K562 (cell line): ENCODE measurements around the gene HACL1. TPM values are rescaled to one million over a fixed set of nuclear protein-coding genes. Genes with fewer than 3 reads are reported as not detected.
A peak's percentile ranks its signal among the peaks of the same experiment; 100 is the strongest.

Source experiments
- CC2D1A ChIP-seq: fragments of 450-650 bp; IDR thresholded peaks from 2 replicates; pipeline ENCODE4 v1.6.1; 2017; ENCODE audit warnings: mild to moderate bottlenecking
- CHD1 ChIP-seq: fragments of 200-600 bp; sonication (generic); IDR thresholded peaks from one replicate; pipeline ENCODE4 v1.6.1; 2012; ENCODE audit warnings: mild to moderate bottlenecking, moderate library complexity, low read length, inconsistent platforms
- CREB1 ChIP-seq, 2 experiments: sonication (generic) in 1 of 2; formaldehyde crosslinking in 1 of 2; IDR thresholded peaks; 2 replicates each; pipeline versions ENCODE4 v1.6.1 to v1.8.0; 2012 to 2022; ENCODE audit warnings: inconsistent platforms in 1 of 2, mild to moderate bottlenecking in 1 of 2, missing genetic modification reagents in 1 of 2, moderate library complexity in 1 of 2
- DLX4 ChIP-seq: fragments of 250-450 bp; sonication (Bioruptor Pico); IDR thresholded peaks from 2 replicates; pipeline ENCODE4 v1.6.1; 2021; ENCODE audit warnings: mild to moderate bottlenecking
- GABPA ChIP-seq: fragments of 200-800 bp; sonication (Bioruptor generic); conservative IDR thresholded peaks from 2 replicates; pipeline ENCODE4 v1.6.1; 2016; ENCODE audit warnings: low read depth, missing genetic modification characterization, missing compliant biosample characterization
- HDAC2 ChIP-seq: fragments of 450-650 bp; IDR thresholded peaks from 2 replicates; pipeline ENCODE4 v1.6.1; 2016; ENCODE audit warnings: mild to moderate bottlenecking
- HLTF ChIP-seq: fragments of 450-650 bp; IDR thresholded peaks from 2 replicates; pipeline ENCODE4 v1.6.1; 2016
- L3MBTL2 ChIP-seq: fragments of 450-650 bp; IDR thresholded peaks from 2 replicates; pipeline ENCODE4 v1.6.1; 2016; ENCODE audit warnings: mild to moderate bottlenecking, moderate library complexity
- MAZ ChIP-seq, 2 experiments: fragments of 450-650 bp in 1 of 2; sonication (generic) in 1 of 2; formaldehyde crosslinking; IDR thresholded peaks in 1 of 2; conservative IDR thresholded peaks in 1 of 2; 2 replicates each; pipeline versions ENCODE4 v1.4.0 to v1.5.0; 2020; ENCODE audit warnings: mild to moderate bottlenecking in 1 of 2, missing genetic modification reagents in 1 of 2
- MEF2A ChIP-seq: IDR thresholded peaks from 2 replicates; pipeline ENCODE4 v1.6.1; 2011; ENCODE audit warnings: low read depth, mild to moderate bottlenecking, low read length, moderate library complexity; ENCODE audit not compliant: control insufficient read depth
- MEIS2 ChIP-seq: fragments of 450-650 bp; IDR thresholded peaks from 2 replicates; pipeline ENCODE4 v1.6.1; 2014; ENCODE audit warnings: mild to moderate bottlenecking; ENCODE audit not compliant: partially characterized antibody
- NELFE ChIP-seq: IDR thresholded peaks from 2 replicates; pipeline ENCODE4 v1.6.1; 2011; ENCODE audit warnings: mild to moderate bottlenecking; ENCODE audit not compliant: insufficient read depth, insufficient read length
- NFE2L1 ChIP-seq: fragments of 450-650 bp; IDR thresholded peaks from 2 replicates; pipeline ENCODE4 v1.6.1; 2016; ENCODE audit warnings: missing genetic modification characterization, low read depth, mild to moderate bottlenecking, missing compliant biosample characterization, moderate library complexity, borderline replicate concordance
- NR2C1 ChIP-seq, 2 experiments: fragments of 450-650 bp; IDR thresholded peaks; 2 replicates each; pipeline ENCODE4 v1.6.1; 2017; ENCODE audit warnings: mild to moderate bottlenecking in 2 of 2, antibody characterized with exemption in 1 of 2, inconsistent platforms in 1 of 2, missing compliant biosample characterization in 1 of 2, missing genetic modification characterization in 1 of 2
- POLR2AphosphoS2 ChIP-seq: IDR thresholded peaks from 2 replicates; pipeline ENCODE4 v1.6.1; 2012; ENCODE audit warnings: low read length, improper control_type of control experiment
- RBFOX2 ChIP-seq: fragments of 200-400 bp; formaldehyde crosslinking; IDR thresholded peaks from 2 replicates; pipeline ENCODE4 v1.6.1; 2017; ENCODE audit warnings: low read depth, mild to moderate bottlenecking, low read length, moderate library complexity
- SMAD4 ChIP-seq: fragments of 250-450 bp; sonication (Bioruptor Pico); conservative IDR thresholded peaks from 2 replicates; pipeline ENCODE4 v1.8.0; 2021; ENCODE audit warnings: inconsistent platforms, mild to moderate bottlenecking, moderate library complexity
- STAT5A ChIP-seq: IDR thresholded peaks from 2 replicates; pipeline ENCODE4 v1.6.1; 2012; ENCODE audit warnings: low read length, inconsistent platforms, borderline replicate concordance
- TCF15 ChIP-seq: fragments of 250-450 bp; sonication (Bioruptor Pico); IDR thresholded peaks from 2 replicates; pipeline ENCODE4 v1.8.0; 2022; ENCODE audit warnings: moderate library complexity, mild to moderate bottlenecking, inconsistent platforms
- ZBTB33 ChIP-seq: sonication (generic); formaldehyde crosslinking; IDR thresholded peaks from 2 replicates; pipeline ENCODE4 v1.8.1; 2023; ENCODE audit warnings: mild to moderate bottlenecking, missing genetic modification reagents
- ZBTB5 ChIP-seq: fragments of 450-650 bp; IDR thresholded peaks from 2 replicates; pipeline ENCODE4 v1.6.1; 2017; ENCODE audit warnings: antibody characterized with exemption
- ZBTB8A ChIP-seq: fragments of 450-650 bp; IDR thresholded peaks from 2 replicates; pipeline ENCODE4 v1.6.1; 2018; ENCODE audit warnings: mild to moderate bottlenecking, moderate library complexity; ENCODE audit not compliant: partially characterized antibody
- ZC3H8 ChIP-seq: fragments of 450-650 bp; IDR thresholded peaks from 2 replicates; pipeline ENCODE4 v1.6.1; 2017
- ZNF408 ChIP-seq: fragments of 250-450 bp; sonication (Bioruptor Pico); IDR thresholded peaks from 2 replicates; pipeline ENCODE4 v1.4.0; 2020; ENCODE audit warnings: low read depth, mild to moderate bottlenecking, moderate library complexity
- ZNF707 ChIP-seq: fragments of 250-450 bp; sonication (Bioruptor Pico); conservative IDR thresholded peaks from 2 replicates; pipeline ENCODE4 v1.8.0; 2022; ENCODE audit warnings: inconsistent platforms, mild to moderate bottlenecking, moderate library complexity
- ZNF764 ChIP-seq: fragments of 250-450 bp; sonication (Bioruptor Pico); IDR thresholded peaks from 2 replicates; pipeline ENCODE4 v1.4.0; 2020; ENCODE audit warnings: low read depth, mild to moderate bottlenecking, moderate library complexity
- ZNF766 ChIP-seq: fragments of 200-800 bp; sonication (Bioruptor generic); conservative IDR thresholded peaks from 2 replicates; pipeline ENCODE4 v1.6.1; 2016; ENCODE audit warnings: missing genetic modification characterization, missing compliant biosample characterization
- polyA plus RNA-seq, 8 experiments: library from polyadenylated mRNA; depleted of rRNA in 4 of 8; stranded (reverse) in 5 of 8; unstranded in 3 of 8; fragments of >200 nt; fragmentation: Nextera tagmentation in 2 of 8; fragmentation: Illumina TruSeq in 1 of 8; extraction: Ambion mirVana in 2 of 8; extraction: Trizol in 1 of 8; gene quantifications; 2 replicates each; pipeline versions ENCODE4 v1.2.1 to v1.2.3, GENCODE V29; 2011 to 2014; ENCODE audit warnings: inconsistent platforms in 1 of 8, missing spikeins in 1 of 8
- total RNA-seq, 7 experiments: library from RNA; depleted of rRNA in 6 of 7; stranded (reverse); fragments of >200 nt in 6 of 7; fragmentation: Illumina TruSeq in 2 of 7; extraction: Trizol in 2 of 7; gene quantifications; 2 replicates each; pipeline versions ENCODE4 v1.2.1 to v1.2.3, GENCODE V29; 2011 to 2021; ENCODE audit warnings: low replicate concordance in 1 of 7

Gene HACL1
- total and polyA plus RNA-seq, 9 of the 15 experiments (the other 6 are each of a cell fraction or from before 2014, with no cell fraction given), result 18.9 to 61.5 (median 30.5) TPM

- no peak for TF ChIP-seq HDAC2
- no peak for TF ChIP-seq POLR2AphosphoS2
- TF ChIP-seq TCF15 (CRISPR knock-in tag), result peak; percentile 99
- TF ChIP-seq ZNF766 (CRISPR knock-in tag), result no peak
- TF ChIP-seq RBFOX2, result no peak
- TF ChIP-seq ZNF764 (CRISPR knock-in tag), result 0 out of 2 replicates have a peak, but pooled peaks have one; percentile 54
- TF ChIP-seq NR2C1 (IDR thresholded peaks at IDR 0.05), result no peak
- TF ChIP-seq NR2C1 (tag; IDR thresholded peaks at IDR 0.05), result no peak
- no peak for TF ChIP-seq ZBTB5
- TF ChIP-seq L3MBTL2, result no peak
- no peak for TF ChIP-seq CC2D1A
- TF ChIP-seq GABPA (tag), result no peak
- TF ChIP-seq NFE2L1 (tag), result no peak
- TF ChIP-seq NELFE, result no peak
- TF ChIP-seq ZBTB8A, result no peak
- TF ChIP-seq STAT5A, result no peak
- no peak for TF ChIP-seq DLX4 (CRISPR knock-in tag)
- TF ChIP-seq MEF2A, result no peak
- TF ChIP-seq ZBTB33 (CRISPR knock-in tag), result no peak
- no peak for TF ChIP-seq MEIS2
- no peak for TF ChIP-seq HLTF
- TF ChIP-seq ZC3H8, result no peak
- peak; percentile 95 for TF ChIP-seq ZNF707 (CRISPR knock-in tag)
- peak; percentile 99 for TF ChIP-seq ZNF408 (CRISPR knock-in tag)
- TF ChIP-seq MAZ (CRISPR knock-in tag; conservative IDR thresholded peaks at IDR 0.05 in 1 of 2, IDR thresholded peaks at IDR 0.05 in 1 of 2), result no peak
- no peak for TF ChIP-seq SMAD4 (CRISPR knock-in tag)
- no peak for TF ChIP-seq CREB1 (IDR thresholded peaks at IDR 0.05)
- TF ChIP-seq CREB1 (CRISPR knock-in tag; IDR thresholded peaks at IDR 0.05), result no peak
- TF ChIP-seq CHD1, result no peak
These were observed 9.4 kb downstream of the HACL1 start (continued) for GRCh38 chr3:15591928-15592327.
